ENCODE measurements around the gene KRTAP4-12.

DNA sequence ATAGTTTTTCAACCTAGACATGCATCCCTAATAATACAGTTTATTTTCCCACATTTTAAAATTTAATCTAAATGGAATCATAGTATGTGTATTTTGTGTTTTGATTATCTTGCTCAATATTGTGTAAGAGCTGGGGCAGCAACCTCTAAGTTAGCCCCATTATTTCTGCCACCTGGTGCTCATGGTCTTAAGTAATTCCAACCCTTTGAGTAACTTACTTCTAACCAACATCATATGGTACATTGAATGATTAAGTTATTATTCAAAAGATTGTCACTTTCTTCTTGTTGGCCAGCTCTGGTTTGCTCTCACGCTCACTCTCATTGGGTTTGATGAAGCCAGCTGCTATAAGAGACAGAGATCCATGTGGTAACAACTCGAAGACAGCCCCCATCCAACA lies 47.9 kb upstream of the KRTAP4-12 start:
- TF ChIP-seq CTCF (IDR thresholded peaks at IDR 0.05) (no peak), POLR2A (IDR thresholded peaks at IDR 0.05) (no peak), POLR2AphosphoS5 (IDR thresholded peaks at IDR 0.05) (no peak)

Measured in transverse colon (tissue), 4 donors.